ENCODE measurements around the gene ASB14.

DNA sequence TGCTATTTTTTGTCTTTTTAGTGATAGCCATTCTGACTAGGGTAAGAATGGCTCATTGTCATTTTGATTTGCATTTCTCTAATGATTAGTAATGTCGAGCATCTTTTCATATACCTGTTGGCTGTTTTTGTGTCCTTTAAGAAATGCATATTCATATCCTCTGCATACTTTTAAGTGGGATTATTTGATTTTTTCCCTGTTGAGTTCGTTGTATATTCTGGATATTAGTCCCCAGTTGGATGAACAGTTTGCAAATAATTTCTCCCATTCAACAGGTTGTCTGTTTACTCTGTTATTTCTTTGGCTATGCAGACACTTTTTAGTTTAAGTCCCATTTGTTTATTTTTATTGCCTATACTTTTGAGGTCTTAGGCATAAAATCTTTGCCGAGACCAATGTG lies 30.6 kb downstream of the ASB14 start:
- TF ChIP-seq, protein P1, sequence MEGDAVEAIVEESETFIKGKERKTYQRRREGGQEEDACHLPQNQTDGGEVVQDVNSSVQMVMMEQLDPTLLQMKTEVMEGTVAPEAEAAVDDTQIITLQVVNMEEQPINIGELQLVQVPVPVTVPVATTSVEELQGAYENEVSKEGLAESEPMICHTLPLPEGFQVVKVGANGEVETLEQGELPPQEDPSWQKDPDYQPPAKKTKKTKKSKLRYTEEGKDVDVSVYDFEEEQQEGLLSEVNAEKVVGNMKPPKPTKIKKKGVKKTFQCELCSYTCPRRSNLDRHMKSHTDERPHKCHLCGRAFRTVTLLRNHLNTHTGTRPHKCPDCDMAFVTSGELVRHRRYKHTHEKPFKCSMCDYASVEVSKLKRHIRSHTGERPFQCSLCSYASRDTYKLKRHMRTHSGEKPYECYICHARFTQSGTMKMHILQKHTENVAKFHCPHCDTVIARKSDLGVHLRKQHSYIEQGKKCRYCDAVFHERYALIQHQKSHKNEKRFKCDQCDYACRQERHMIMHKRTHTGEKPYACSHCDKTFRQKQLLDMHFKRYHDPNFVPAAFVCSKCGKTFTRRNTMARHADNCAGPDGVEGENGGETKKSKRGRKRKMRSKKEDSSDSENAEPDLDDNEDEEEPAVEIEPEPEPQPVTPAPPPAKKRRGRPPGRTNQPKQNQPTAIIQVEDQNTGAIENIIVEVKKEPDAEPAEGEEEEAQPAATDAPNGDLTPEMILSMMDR (IDR thresholded peaks at IDR 0.05): no peak
- TF ChIP-seq POLR2A (IDR thresholded peaks at IDR 0.05): no peak
